Measurements from ENCODE around the gene MTERF1. TPM values are rescaled to one million over a fixed set of nuclear protein-coding genes. Genes with fewer than 3 reads are reported as not detected.

The MTERF1 gene
- total RNA-seq, 1 experiment from 2014 or later = 13.1 TPM

DNA sequence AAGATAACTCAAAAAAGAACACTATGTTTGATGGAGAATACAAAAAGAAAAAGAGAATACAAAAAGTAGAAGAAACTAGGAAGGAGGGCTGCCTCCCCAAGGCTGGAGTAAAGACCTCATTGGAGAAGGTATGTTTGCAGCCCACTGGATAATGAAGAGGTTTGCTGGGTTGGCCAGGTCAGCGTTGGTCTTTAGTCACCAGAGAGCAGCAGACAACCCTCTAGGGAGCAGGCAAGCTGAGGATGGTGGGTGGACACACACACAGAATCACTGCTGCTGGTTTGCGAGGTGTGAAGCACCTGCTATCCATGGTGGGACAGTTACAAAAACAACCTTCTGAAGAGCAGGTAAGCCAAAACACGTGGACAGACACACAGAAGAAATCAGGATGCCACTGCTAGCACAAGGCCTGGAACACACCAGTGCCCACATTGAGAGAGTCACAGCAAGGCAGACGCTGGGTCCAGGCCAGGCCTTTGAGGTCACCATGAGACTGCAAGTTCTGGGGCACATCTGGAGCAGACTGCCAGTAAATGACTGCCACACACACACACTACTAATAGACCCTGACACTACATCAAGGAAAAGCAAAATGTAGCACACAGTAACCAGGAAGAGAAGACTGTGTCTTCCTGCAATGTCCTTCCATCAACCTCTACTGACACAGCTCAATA is 43.0 kb downstream of the MTERF1 start:
- no peaks in the 10 kb centered on the region for H4K20me1 ChIP-seq (ENCODE audit: insufficient read depth)
- no peak overlapping the region for H3K9ac ChIP-seq (ENCODE audit: low read length)
- H3K4me2 ChIP-seq (ENCODE audit: low read length) = no peak overlapping the region
- H3K9me2 ChIP-seq (ENCODE audit: insufficient read depth) = no peaks in the 10 kb centered on the region
- peaks cover 0 to 10% of the 10 kb centered on the region in 2 experiments; a peak in 1 of 4 replicates for H3K4me1 ChIP-seq (ENCODE audit: control insufficient read depth in 1 of 2, insufficient read depth in 2 of 2, low read length in 2 of 2)
- H3K9me3 ChIP-seq (ENCODE audit: control insufficient read depth in 1 of 2, insufficient read depth in 1 of 2, low read depth in 1 of 2, low read length in 2 of 2) = no peaks in the 10 kb centered on the region
- TF ChIP-seq CBX3 (IDR thresholded peaks at IDR 0.05; ENCODE audit: low read depth) = no peak
- no peak for TF ChIP-seq JUND (IDR thresholded peaks at IDR 0.05)
- TF ChIP-seq, protein P1, sequence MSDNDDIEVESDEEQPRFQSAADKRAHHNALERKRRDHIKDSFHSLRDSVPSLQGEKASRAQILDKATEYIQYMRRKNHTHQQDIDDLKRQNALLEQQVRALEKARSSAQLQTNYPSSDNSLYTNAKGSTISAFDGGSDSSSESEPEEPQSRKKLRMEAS (IDR thresholded peaks at IDR 0.05) = no peak
- TF ChIP-seq EZH2phosphoT487 (IDR thresholded peaks at IDR 0.05; ENCODE audit: borderline replicate concordance) = no peak
- no peak for TF ChIP-seq RAD21 (IDR thresholded peaks at IDR 0.05; ENCODE audit: low read depth)
- no peak for TF ChIP-seq POLR2A (IDR thresholded peaks at IDR 0.05; ENCODE audit: borderline replicate concordance, extremely low read depth, insufficient read depth, insufficient read length)
- no peak for TF ChIP-seq EZH2 (IDR thresholded peaks at IDR 0.05)
- no peak for TF ChIP-seq FOSL1 (IDR thresholded peaks at IDR 0.05; ENCODE audit: low read depth)
- TF ChIP-seq, protein P2, sequence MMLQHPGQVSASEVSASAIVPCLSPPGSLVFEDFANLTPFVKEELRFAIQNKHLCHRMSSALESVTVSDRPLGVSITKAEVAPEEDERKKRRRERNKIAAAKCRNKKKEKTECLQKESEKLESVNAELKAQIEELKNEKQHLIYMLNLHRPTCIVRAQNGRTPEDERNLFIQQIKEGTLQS (IDR thresholded peaks at IDR 0.05) = no peak
- no peak for TF ChIP-seq YY1 (IDR thresholded peaks at IDR 0.05; ENCODE audit: extremely low read depth, insufficient replicate concordance, low read depth, low read length)
- no peak for TF ChIP-seq EGR1 (IDR thresholded peaks at IDR 0.05; ENCODE audit: low read depth)
- H3K27me3 ChIP-seq (ENCODE audit: insufficient read depth, low read length) = no peaks in the 10 kb centered on the region
- H3K79me2 ChIP-seq (ENCODE audit: insufficient read depth, low read length) = no peaks in the 10 kb centered on the region
- RAD21 ChIA-PET (ENCODE audit: low non-redundant PET in 1 of 2, low total read pairs in 2 of 2, uncharacterized antibody in 2 of 2, unreplicated experiment in 2 of 2) = no interaction called here
- CTCF ChIA-PET = interaction anchor here (1.2 kb wide), 1 partner anchor 8 kb away, joined by 6 read pairs; no protein-coding TSS in a partner anchor
- no peak overlapping the region for H2AFZ ChIP-seq (ENCODE audit: low read depth, low read length, poor library complexity, severe bottlenecking)
- no peak for DNase-seq (ENCODE audit: low read depth, low spot score)
- H3K36me3 ChIP-seq (ENCODE audit: control insufficient read depth in 1 of 2, insufficient read depth in 2 of 2, low read length in 2 of 2) = no peaks in the 10 kb centered on the region
- no peak overlapping the region for H3K27ac ChIP-seq (ENCODE audit: low read depth, low read length)
- POLR2A ChIA-PET = no interaction called here
- intact Hi-C loops (cut with micrococcal nuclease) = no loop called here
- no peak for ATAC-seq
- H3K4me3 ChIP-seq (replicated peaks in 1 of 2; ENCODE audit: low read depth in 1 of 2, low read length in 2 of 2) = no peak overlapping the region
- BruUV-seq (replicated peaks) = no TSS peak
